COLO829 (cell line): ENCODE measurements around the gene PNLIPRP2.

Source experiments
- DNase-seq: peaks from one replicate; pipeline ENCODE4 v3.0.0; 2012; ENCODE audit warnings: low spot score

The PNLIPRP2 gene

GRCh38 chr10:116655568-116655967 is 34.8 kb downstream of the PNLIPRP2 start:
- DNase-seq: no peak

GRCh38 chr10:116656044-116656443 is 35.3 kb downstream of the PNLIPRP2 start:
- no peak for DNase-seq

DNA sequence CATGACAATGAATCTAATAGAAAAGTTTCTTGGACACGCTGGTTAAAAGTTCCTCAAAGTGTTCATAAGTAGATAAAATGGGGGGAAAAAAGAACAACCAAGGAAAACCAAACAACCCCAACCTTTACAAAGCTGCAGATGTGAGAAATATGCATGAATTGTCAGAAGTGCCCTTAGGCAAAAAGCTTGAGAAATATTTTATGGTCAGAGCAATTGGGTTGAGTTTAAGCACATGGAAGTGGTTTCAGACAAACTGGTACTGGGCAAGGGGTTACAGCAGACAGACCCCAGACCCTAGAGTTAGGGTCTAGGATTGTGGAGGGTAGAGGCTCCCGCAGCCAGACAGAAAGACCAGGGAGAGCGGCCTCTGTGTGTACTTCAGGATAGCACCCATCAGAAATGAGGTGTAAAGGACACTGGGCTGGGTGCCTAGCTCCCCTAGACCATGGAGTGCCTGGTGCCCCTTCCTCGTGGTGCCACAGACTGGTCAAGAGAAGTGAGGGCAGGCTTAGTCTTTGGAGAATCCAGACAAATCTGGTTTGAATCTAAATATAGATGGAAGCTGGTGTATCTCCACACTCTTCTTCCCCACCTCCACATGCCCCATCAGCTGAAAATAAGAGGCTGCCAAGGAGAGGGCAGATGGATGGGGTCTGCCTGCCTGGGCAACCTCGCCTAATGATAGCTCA is 37.3 kb downstream of the PNLIPRP2 start:
- no peak for DNase-seq

DNA sequence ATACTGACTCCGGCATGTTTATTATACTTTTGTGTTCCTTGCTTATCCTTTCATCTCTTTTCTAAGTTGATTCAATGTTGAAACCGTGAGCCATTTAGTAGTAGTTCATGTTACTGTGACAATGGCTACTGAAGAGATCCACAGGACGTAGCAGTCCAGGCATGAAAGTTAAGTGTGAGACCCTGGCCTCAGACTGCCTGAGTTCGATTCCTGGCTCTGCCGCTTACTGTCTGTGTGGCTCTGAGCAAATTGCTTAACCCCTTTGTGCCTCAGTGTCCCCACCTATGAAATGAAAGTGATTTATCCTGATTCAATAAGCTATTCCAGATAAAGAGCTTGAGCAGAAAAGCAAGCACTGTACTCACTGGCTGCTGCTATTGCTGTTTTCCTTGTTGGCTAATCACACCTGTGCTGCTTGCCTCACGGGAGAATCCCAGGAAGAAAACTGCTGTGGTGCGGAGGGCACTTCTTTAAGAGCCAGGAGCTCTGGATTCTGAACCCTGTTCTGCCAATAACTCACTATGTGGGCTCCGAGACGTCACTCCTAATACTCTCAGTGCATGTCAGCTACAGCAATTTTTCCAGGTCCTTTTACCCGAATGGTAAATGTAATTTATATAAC is 38.4 kb downstream of the PNLIPRP2 start:
- no peak for DNase-seq

- DNase-seq: no peak
Measured at GRCh38 chr10:116660860-116661259, 40.1 kb downstream of the PNLIPRP2 start.

DNA sequence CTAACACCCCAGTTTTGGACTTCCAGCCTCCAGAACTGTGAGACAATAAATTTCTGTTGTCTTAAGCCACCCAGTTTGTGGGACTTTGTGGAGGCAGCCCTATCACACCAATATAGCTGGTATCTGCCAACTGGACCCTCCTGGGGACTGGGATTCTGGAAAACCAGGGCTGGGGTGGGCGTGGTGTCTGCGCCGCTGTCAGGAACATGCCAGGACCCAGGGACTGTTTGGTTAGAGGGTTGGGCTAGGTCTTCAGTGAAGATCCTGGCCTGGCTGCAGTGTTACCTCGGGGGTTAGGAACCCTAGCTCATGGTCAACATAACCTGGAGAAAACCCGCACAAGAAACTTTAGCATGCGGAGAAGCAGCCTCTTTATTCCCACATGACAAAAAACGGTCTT is 42.6 kb downstream of the PNLIPRP2 start:
- no peak for DNase-seq

- DNase-seq: no peak
Measured at GRCh38 chr10:116664631-116665030, 43.9 kb downstream of the PNLIPRP2 start.

GRCh38 chr10:116665541-116666125 is 44.9 kb downstream of the PNLIPRP2 start:
- DNase-seq: no peak

- DNase-seq: no peak
Measured at GRCh38 chr10:116667484-116667883, 46.7 kb downstream of the PNLIPRP2 start.

- DNase-seq: no peak
Measured at GRCh38 chr10:116668018-116668417, 47.3 kb downstream of the PNLIPRP2 start.

- DNase-seq: no peak
Measured at GRCh38 chr10:116668446-116668845, 47.7 kb downstream of the PNLIPRP2 start.

GRCh38 chr10:116669080-116669479 is 48.3 kb downstream of the PNLIPRP2 start:
- no peak for DNase-seq

GRCh38 chr10:116669832-116670644 is 49.3 kb downstream of the PNLIPRP2 start:
- no peak for DNase-seq

GRCh38 chr10:116670706-116671105 is 50.0 kb downstream of the PNLIPRP2 start:
- no peak for DNase-seq

GRCh38 chr10:116671274-116671926 is 50.6 kb downstream of the PNLIPRP2 start:
- DNase-seq: no peak

DNA sequence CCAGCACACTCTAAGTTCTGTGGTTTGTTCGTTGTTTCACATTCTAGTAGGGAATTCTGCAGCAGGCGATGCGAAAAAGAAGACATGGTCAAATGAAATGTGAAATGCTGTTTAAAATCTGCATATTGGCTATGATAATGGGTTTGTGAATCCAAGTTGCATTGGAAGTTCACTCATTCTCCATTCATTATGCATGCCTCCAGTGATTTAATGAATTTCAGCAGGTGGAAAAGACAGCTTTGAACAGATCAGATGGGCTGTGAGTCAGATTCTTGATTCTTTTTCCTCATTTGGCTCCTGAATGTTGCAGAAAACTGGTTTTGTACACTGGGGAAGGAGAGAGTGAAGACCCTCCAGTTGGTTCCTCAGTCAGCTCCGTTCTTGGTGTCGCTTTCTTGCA is 52.1 kb downstream of the PNLIPRP2 start:
- no peak for DNase-seq

- DNase-seq: no peak
Measured at GRCh38 chr10:116673866-116674265, 53.1 kb downstream of the PNLIPRP2 start.

GRCh38 chr10:116674901-116675423 is 54.2 kb downstream of the PNLIPRP2 start:
- DNase-seq: no peak

- no peak for DNase-seq
Measured at GRCh38 chr10:116676118-116676517, 55.4 kb downstream of the PNLIPRP2 start.

DNA sequence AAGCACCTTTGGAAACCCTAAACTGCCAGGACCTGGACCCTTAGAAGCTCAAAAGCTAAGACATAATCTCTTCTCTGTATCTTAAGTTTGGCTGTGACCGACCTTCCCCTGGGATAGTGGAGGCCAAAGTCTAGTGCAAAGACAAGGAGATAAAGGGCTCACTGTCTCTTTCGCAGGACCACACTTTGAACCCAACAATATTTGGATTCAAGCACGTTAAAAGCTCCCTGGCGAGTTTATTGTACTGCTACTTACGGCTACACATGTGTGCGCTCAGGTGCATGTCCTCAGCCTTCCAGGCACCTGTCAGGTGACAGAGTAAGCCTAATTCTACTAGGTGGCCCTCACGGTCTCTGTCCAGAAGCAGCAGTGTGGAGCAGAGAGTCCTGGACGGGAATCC is 55.9 kb downstream of the PNLIPRP2 start:
- no peak for DNase-seq

- no peak for DNase-seq
Measured at GRCh38 chr10:116679351-116679750, 58.6 kb downstream of the PNLIPRP2 start.

- no peak for DNase-seq
Measured at GRCh38 chr10:116683166-116683565, 62.4 kb downstream of the PNLIPRP2 start.
